ENCODE measurements around the gene GLYAT.
"Not testable (repeated sequence)": the region's sequence is repeated elsewhere in the genome, so short reads cannot be mapped to it uniquely, and the experiment has no call there.

The GLYAT gene

DNA sequence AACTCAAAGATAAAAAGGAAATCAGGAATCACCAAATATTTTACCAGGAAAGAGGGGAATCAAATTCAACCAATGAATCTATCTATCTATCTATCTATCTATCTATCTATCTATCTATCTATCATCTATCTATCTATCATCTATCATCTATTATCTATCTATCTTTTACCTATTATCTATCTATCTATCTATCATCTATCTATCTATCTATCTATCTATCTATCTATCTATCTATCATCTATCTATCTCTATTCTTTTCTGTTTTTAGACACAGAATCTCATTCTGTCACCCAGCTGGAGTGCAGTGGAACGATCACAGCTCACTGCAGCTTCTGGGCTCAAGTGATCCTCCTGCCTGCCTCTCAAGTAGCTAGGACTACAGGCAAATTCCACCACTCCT, 54.2 kb downstream of the GLYAT start:
- not testable (repeated sequence) for DNase-seq (ENCODE audit: low spot score)

DNA sequence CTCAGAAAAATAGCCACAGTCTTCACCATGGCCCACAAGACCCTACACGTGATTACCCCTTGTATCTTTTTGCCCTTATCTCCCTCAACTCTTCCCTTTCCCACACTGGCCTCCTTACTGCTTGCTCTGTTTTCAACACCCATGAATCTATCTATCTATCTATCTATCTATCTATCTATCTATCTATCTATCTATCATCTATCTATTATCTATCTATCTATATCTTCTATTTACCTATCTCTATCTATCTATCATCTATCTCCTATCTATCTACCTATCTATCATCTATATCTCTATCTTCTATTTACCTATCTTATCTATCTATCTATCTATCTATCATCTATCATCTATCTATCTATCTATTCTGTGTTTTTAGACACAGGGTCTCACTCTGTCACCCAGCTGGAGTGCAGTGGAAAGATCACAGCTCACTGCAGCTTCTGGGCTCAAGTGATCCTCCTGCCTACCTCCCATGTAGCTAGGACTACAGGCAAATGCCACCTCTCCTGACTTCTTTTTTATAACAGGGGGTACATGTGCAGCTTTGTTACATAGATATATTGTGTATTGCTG, 55.1 kb downstream of the GLYAT start:
- DNase-seq (ENCODE audit: low spot score), result no peak

DNA sequence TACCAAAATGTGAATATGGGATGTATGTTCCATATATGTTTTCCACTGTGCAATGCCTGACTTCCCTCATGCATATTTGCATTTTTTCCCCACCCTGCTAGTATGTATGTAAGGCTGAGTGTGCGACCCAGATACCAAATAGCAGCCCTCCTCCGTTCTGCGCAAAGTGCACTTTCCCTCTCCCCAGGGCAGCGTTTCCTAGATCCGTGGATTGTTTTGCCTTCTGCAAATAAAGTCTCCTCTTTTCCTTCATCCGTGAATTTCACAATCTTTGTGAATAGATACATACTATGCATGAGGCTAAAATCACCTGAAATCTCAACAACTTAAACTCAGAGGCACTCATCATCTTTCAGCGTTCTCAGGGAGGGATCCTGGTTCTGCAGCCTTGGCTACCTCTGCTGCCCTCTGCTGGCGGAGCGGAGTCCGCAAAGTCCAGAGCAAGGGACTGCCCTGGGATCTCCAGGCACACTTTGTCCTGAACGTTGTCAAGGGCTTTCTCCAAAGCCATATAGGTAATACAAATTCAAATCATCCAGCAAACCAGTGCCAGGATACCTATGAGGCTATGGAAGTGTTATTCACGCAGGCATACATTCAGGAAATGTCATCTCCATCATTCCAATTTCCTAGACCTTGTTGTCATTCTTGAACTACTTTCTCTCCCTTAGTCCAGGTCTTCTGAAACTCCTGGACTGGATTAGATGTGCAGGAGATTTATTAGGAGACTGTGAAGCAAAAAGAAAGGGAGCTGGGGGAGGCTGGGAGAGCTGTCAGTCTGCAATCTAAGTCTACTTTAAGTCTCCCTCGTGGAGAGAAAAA, 56.2 kb downstream of the GLYAT start:
- peak; percentile 51 for DNase-seq (ENCODE audit: low spot score)

DNA sequence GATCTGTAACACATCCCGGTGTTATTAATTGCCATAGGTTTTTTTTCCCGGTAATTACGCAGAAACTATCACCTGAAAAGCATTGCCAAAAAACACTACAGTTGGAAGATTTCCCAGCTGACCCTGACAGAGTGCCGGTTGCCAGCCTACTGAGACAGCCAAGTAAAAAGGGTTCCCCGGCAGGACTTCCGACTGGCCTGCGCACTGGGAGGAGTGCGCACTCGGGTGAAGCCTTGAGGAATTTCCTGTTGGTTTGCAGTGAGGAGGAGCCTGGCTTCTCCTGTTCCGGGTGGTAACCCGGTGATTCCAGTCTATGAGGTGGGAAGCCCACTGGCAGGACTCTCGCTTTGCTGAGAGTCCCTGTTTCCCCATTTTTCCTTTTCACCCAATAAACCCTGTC, 57.1 kb downstream of the GLYAT start:
- no peak for DNase-seq (ENCODE audit: low spot score)

DNA sequence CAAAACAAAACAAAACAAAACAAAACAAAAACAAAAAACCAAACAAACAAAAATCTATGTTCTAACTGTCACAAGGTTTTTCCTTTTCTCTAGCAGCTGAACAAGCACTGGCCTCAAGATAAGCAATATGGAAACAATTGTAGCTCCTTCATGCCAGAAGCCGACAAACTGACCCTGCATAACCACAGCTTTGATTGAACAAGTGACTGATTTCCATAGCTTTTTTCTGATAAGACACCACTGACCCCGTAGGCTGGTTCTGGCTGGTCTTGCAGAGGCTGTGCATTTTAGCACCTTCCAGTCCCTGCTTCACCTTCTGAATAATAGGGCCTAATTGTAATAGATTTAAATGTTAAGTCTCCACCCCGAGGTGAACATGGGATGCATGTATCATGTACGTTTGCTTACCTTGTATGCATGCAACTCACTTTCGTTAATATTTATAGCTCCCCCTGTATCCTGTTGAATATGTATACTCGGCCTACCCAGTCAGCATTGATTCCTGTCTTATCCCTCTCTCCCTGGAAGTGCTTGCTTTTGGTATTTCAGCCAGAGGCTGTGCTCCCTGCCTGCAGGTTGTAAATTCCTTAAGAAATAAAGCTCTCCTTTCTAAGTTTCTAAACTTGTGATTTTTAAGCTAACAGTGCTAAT, 59.6 kb downstream of the GLYAT start:
- DNase-seq (ENCODE audit: low spot score), result no peak

DNA sequence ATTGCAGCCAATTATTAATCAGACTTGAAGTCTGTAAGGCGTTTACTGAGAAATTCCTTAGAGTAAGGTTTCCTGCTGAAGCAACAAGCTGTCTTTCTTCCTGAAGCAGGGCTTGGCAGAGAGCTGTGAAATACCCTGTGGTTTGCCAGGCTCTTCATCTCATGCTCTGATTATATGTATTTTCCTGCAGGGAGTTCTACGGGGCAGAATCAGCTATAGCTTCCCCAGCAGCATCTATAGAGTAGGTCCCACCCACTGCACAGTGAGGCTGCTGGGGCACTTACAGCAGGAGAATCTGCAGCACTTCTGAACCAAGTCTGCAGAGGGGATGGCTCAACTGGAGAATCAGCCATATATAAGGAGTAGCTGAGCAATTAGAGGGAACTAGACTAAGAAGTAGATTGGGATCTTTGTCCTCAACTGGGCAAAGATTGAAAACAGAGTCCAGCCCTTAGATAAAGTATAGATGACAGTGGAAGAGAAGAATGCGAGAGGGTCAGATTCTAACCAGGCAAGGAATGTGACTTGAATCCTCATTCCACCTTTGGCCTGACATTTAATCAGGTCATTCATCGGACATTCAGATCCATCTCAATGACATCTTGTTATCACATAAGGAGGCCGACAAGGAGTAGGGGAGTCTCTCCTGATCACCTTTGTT, 71.7 kb downstream of the GLYAT start:
- no peak for DNase-seq (ENCODE audit: low spot score)

DNA sequence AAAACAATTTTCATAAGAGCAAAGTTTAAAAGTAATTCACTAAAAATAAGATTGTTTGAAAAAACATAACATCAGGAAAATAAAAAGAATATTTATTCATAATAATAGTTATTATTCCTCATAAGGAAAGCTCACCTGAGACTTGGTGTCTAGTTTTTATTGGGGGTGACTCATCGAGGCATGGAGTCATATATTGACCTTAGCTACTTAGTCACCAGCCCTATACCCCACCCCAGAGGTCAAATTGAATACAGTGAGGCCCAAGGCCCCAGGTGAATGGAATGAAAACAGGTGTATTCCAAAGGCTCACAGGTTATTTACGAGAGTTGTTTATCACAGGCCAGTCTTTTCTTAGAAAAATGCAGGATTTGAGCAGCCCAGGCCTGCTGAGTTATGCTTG, 72.3 kb downstream of the GLYAT start:
- no peak for DNase-seq (ENCODE audit: low spot score)

All from kidney capillary endothelial cell (primary cell).